NCI-H69 (cell line): ENCODE measurements around the gene SECTM1.

Experiments
- DNase-seq: peaks from one replicate; lab custom pipeline; 2025; lab: John Stamatoyannopoulos, UW

SECTM1 gene

GRCh38 chr17:82299452-82299851, 34.1 kb downstream of the SECTM1 start:
- DNase-seq = no peak

GRCh38 chr17:82298538-82299421, 34.8 kb downstream of the SECTM1 start:
- DNase-seq = no peak

- peak; percentile 87 for DNase-seq
Observed at GRCh38 chr17:82297714-82298537, 35.6 kb downstream of the SECTM1 start.

GRCh38 chr17:82297280-82297713, 36.3 kb downstream of the SECTM1 start:
- DNase-seq = peak; percentile 74

- peak; percentile 78 for DNase-seq
Observed at GRCh38 chr17:82296511-82297279, 36.9 kb downstream of the SECTM1 start.

- no peak for DNase-seq
Observed at GRCh38 chr17:82295472-82295814, 38.1 kb downstream of the SECTM1 start.

- DNase-seq = no peak
Observed at GRCh38 chr17:82294064-82294773, 39.3 kb downstream of the SECTM1 start.

GRCh38 chr17:82292251-82293154, 41.1 kb downstream of the SECTM1 start:
- peak; percentile 100 for DNase-seq

- no peak for DNase-seq
Observed at GRCh38 chr17:82291582-82292250, 41.9 kb downstream of the SECTM1 start.

- DNase-seq = peak; percentile 39
Observed at GRCh38 chr17:82287868-82288801, 45.4 kb downstream of the SECTM1 start.

- no peak for DNase-seq
Observed at GRCh38 chr17:82287013-82287867, 46.3 kb downstream of the SECTM1 start.

- DNase-seq = no peak
Observed at GRCh38 chr17:82285141-82285540, 48.4 kb downstream of the SECTM1 start.

- peak; percentile 91 for DNase-seq
Observed at GRCh38 chr17:82283208-82283749, 50.3 kb downstream of the SECTM1 start.

GRCh38 chr17:82282239-82283207, 51.0 kb downstream of the SECTM1 start:
- no peak for DNase-seq

GRCh38 chr17:82281502-82282238, 51.9 kb downstream of the SECTM1 start:
- DNase-seq = no peak

GRCh38 chr17:82281076-82281475, 52.5 kb downstream of the SECTM1 start:
- DNase-seq = no peak
